WTC11 (cell line): ENCODE measurements around the gene TMUB2. TPM values are rescaled to one million over a fixed set of nuclear protein-coding genes. Genes with fewer than 3 reads are reported as not detected.

ENCODE experiments used
- ATAC-seq: fragments of 200-7000 bp; cut with Tn5 transposase; 2 replicates; pipeline ENCODE4 v1.10.0; 2021; ENCODE audit warnings: mild to moderate bottlenecking, moderate library complexity
- CTCF ChIA-PET: fragments of 300-600 bp; sonication (Branson Sonifier 250); formaldehyde crosslinking; loops from one replicate; lab custom pipeline; 2021; ENCODE audit warnings: antibody characterized with exemption; lab: Charles Lee
- POLR2A ChIA-PET: fragments of 350-600 bp; sonication (Branson Sonifier 250); formaldehyde crosslinking; loops from one replicate; lab custom pipeline; 2021; ENCODE audit warnings: antibody characterized with exemption; lab: Charles Lee
- DNase-seq: peaks from one replicate; pipeline ENCODE4 v3.0.0; 2021; ENCODE audit warnings: low spot score
- H3K27ac Mint-ChIP-seq: 2 replicates; pipeline ENCODE4 v1.8.0; 2021; ENCODE audit warnings: mixed read lengths
- H3K27me3 Mint-ChIP-seq: 2 replicates; pipeline ENCODE4 v1.8.0; 2021; ENCODE audit warnings: low read depth, mild to moderate bottlenecking, moderate library complexity, mixed read lengths
- H3K36me3 Mint-ChIP-seq: 2 replicates; pipeline ENCODE4 v1.8.0; 2021; ENCODE audit warnings: mixed read lengths
- H3K4me1 Mint-ChIP-seq: 2 replicates; pipeline ENCODE4 v1.8.0; 2022; ENCODE audit warnings: mixed read lengths
- H3K4me3 Mint-ChIP-seq: 2 replicates; pipeline ENCODE4 v1.8.0; 2021; ENCODE audit warnings: mild to moderate bottlenecking, moderate library complexity, mixed read lengths
- H3K9me3 Mint-ChIP-seq: 2 replicates; pipeline ENCODE4 v1.8.0; 2021; ENCODE audit warnings: mixed read lengths
- ATF3 ChIP-seq: sonication (generic); formaldehyde crosslinking; conservative IDR thresholded peaks from 2 replicates; pipeline ENCODE4 v1.8.1; 2022; ENCODE audit warnings: mild to moderate bottlenecking, missing genetic modification reagents
- CREM ChIP-seq: sonication (generic); formaldehyde crosslinking; IDR thresholded peaks from 2 replicates; pipeline ENCODE4 v1.8.1; 2022; ENCODE audit warnings: mild to moderate bottlenecking, missing genetic modification reagents, moderate library complexity
- OVOL2 ChIP-seq: fragments of 250-450 bp; sonication (Bioruptor Pico); IDR thresholded peaks from 2 replicates; pipeline ENCODE4 v1.9.0; 2021; ENCODE audit warnings: mild to moderate bottlenecking, borderline replicate concordance
- PRDM15 ChIP-seq: sonication (generic); formaldehyde crosslinking; IDR thresholded peaks from 2 replicates; pipeline ENCODE4 v1.8.0; 2022; ENCODE audit warnings: missing genetic modification reagents
- SMAD3 ChIP-seq: sonication (generic); formaldehyde crosslinking; IDR thresholded peaks from 2 replicates; pipeline ENCODE4 v1.8.0; 2022; ENCODE audit warnings: missing genetic modification reagents, mild to moderate bottlenecking, borderline replicate concordance
- SOX15 ChIP-seq: fragments of 250-450 bp; sonication (Bioruptor Pico); IDR thresholded peaks from 2 replicates; pipeline ENCODE4 v1.9.0; 2021; ENCODE audit warnings: mild to moderate bottlenecking
- SP1 ChIP-seq: sonication (generic); formaldehyde crosslinking; conservative IDR thresholded peaks from 2 replicates; pipeline ENCODE4 v1.8.1; 2022; ENCODE audit warnings: missing genetic modification reagents
- TEAD1 ChIP-seq: sonication (generic); formaldehyde crosslinking; IDR thresholded peaks from 2 replicates; pipeline ENCODE4 v1.8.0; 2022; ENCODE audit warnings: mild to moderate bottlenecking, missing genetic modification reagents
- USF2 ChIP-seq: sonication (generic); formaldehyde crosslinking; IDR thresholded peaks from 2 replicates; pipeline ENCODE4 v1.8.1; 2023; ENCODE audit warnings: mild to moderate bottlenecking, missing genetic modification reagents, moderate library complexity
- ZNF219 ChIP-seq: sonication (generic); formaldehyde crosslinking; IDR thresholded peaks from 2 replicates; pipeline ENCODE4 v1.8.0; 2023; ENCODE audit warnings: missing genetic modification reagents, mild to moderate bottlenecking, borderline replicate concordance
- ZNF232 ChIP-seq: sonication (generic); formaldehyde crosslinking; IDR thresholded peaks from 2 replicates; pipeline ENCODE4 v1.8.0; 2022; ENCODE audit warnings: mild to moderate bottlenecking, missing genetic modification reagents
- total RNA-seq: library from RNA; stranded (reverse); gene quantifications from 3 replicates; pipeline ENCODE4 v1.2.3, GENCODE V29; 2021
- TF ChIP-seq, protein P1 (sequence below): fragments of 250-450 bp; sonication (Bioruptor Pico); IDR thresholded peaks from 2 replicates; pipeline ENCODE4 v1.9.0; 2021; ENCODE audit warnings: mild to moderate bottlenecking, borderline replicate concordance
- TF ChIP-seq, protein P2 (sequence below): sonication (generic); formaldehyde crosslinking; IDR thresholded peaks from 2 replicates; pipeline ENCODE4 v1.8.1; 2023; ENCODE audit warnings: mild to moderate bottlenecking, missing genetic modification reagents

The TMUB2 gene
- total RNA-seq, 1 experiment from 2014 or later, result 26.9 TPM

- H3K4me1 Mint-ChIP-seq, result peaks cover 5% of the 10 kb centered on the region; the same call in 1 of the 2 replicates
- no peak overlapping the region; the same call in 1 of the 2 replicates for H3K27ac Mint-ChIP-seq
- ChIA-PET CTCF (interaction anchor here (0.9 kb wide), 1 partner anchor 23 kb away, joined by 3 read pairs; no protein-coding TSS in a partner anchor), POLR2A (interaction anchor here (0.7 kb wide), 1 partner anchor 758 kb away, joined by 9 read pairs; no protein-coding TSS in a partner anchor)
- no peak overlapping the region for H3K4me3 Mint-ChIP-seq
- TF ChIP-seq, protein P1, sequence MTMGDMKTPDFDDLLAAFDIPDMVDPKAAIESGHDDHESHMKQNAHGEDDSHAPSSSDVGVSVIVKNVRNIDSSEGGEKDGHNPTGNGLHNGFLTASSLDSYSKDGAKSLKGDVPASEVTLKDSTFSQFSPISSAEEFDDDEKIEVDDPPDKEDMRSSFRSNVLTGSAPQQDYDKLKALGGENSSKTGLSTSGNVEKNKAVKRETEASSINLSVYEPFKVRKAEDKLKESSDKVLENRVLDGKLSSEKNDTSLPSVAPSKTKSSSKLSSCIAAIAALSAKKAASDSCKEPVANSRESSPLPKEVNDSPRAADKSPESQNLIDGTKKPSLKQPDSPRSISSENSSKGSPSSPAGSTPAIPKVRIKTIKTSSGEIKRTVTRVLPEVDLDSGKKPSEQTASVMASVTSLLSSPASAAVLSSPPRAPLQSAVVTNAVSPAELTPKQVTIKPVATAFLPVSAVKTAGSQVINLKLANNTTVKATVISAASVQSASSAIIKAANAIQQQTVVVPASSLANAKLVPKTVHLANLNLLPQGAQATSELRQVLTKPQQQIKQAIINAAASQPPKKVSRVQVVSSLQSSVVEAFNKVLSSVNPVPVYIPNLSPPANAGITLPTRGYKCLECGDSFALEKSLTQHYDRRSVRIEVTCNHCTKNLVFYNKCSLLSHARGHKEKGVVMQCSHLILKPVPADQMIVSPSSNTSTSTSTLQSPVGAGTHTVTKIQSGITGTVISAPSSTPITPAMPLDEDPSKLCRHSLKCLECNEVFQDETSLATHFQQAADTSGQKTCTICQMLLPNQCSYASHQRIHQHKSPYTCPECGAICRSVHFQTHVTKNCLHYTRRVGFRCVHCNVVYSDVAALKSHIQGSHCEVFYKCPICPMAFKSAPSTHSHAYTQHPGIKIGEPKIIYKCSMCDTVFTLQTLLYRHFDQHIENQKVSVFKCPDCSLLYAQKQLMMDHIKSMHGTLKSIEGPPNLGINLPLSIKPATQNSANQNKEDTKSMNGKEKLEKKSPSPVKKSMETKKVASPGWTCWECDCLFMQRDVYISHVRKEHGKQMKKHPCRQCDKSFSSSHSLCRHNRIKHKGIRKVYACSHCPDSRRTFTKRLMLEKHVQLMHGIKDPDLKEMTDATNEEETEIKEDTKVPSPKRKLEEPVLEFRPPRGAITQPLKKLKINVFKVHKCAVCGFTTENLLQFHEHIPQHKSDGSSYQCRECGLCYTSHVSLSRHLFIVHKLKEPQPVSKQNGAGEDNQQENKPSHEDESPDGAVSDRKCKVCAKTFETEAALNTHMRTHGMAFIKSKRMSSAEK (CRISPR knock-in tag), result no peak
- no peak for TF ChIP-seq TEAD1 (CRISPR knock-in tag)
- TF ChIP-seq, protein P2, sequence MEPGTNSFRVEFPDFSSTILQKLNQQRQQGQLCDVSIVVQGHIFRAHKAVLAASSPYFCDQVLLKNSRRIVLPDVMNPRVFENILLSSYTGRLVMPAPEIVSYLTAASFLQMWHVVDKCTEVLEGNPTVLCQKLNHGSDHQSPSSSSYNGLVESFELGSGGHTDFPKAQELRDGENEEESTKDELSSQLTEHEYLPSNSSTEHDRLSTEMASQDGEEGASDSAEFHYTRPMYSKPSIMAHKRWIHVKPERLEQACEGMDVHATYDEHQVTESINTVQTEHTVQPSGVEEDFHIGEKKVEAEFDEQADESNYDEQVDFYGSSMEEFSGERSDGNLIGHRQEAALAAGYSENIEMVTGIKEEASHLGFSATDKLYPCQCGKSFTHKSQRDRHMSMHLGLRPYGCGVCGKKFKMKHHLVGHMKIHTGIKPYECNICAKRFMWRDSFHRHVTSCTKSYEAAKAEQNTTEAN (CRISPR knock-in tag), result no peak
- no peak for TF ChIP-seq ATF3 (CRISPR knock-in tag)
- TF ChIP-seq SP1, result no peak
- TF ChIP-seq SMAD3 (CRISPR knock-in tag), result no peak
- TF ChIP-seq ZNF219 (CRISPR knock-in tag), result no peak
- TF ChIP-seq ZNF232, result no peak
- peaks cover 46% of the 10 kb centered on the region for H3K36me3 Mint-ChIP-seq
- DNase-seq (no peak), ATAC-seq (no peak)
- H3K27me3 Mint-ChIP-seq, result no peaks in the 10 kb centered on the region
- H3K9me3 Mint-ChIP-seq, result no peaks in the 10 kb centered on the region
These were observed 41.6 kb upstream of the TMUB2 start for GRCh38 chr17:44144966-44145739.

- CTCF ChIA-PET, result interaction anchor here (0.9 to 1.0 kb wide), 2 partner anchors 21 to 22 kb away, joined by 3 read pairs; no protein-coding TSS in a partner anchor
- TF ChIP-seq USF2 (CRISPR knock-in tag), result no peak
- no peak for TF ChIP-seq OVOL2
- TF ChIP-seq ATF3 (CRISPR knock-in tag), result no peak
- no peak for TF ChIP-seq PRDM15 (CRISPR knock-in tag)
- no peak for TF ChIP-seq SOX15 (CRISPR knock-in tag)
- TF ChIP-seq CREM (CRISPR knock-in tag), result no peak
- TF ChIP-seq, all 79 proteins: peak for 0
- no peak for DNase-seq
- no peaks in the 10 kb centered on the region for H3K9me3 Mint-ChIP-seq
- H3K4me3 Mint-ChIP-seq, result no peak overlapping the region
- peaks cover 5% of the 10 kb centered on the region; the same call in 1 of the 2 replicates for H3K4me1 Mint-ChIP-seq
- no peaks in the 10 kb centered on the region for H3K27me3 Mint-ChIP-seq
- no peak for ATAC-seq
- H3K36me3 Mint-ChIP-seq, result peaks cover 52% of the 10 kb centered on the region
- H3K27ac Mint-ChIP-seq, result no peak overlapping the region
- POLR2A ChIA-PET, result no interaction called here
These were observed 40.1 kb upstream of the TMUB2 start for GRCh38 chr17:44146375-44147346.
